ENCODE data around the gene ZMIZ1. TPM values are rescaled to one million over a fixed set of nuclear protein-coding genes. Genes with fewer than 3 reads are reported as not detected.
A peak's percentile ranks its signal among the peaks of the same experiment; 100 is the strongest.

ZMIZ1 gene
- total RNA-seq, 2 donors from 2014 or later, result 30.0 to 34.0 TPM

DNA sequence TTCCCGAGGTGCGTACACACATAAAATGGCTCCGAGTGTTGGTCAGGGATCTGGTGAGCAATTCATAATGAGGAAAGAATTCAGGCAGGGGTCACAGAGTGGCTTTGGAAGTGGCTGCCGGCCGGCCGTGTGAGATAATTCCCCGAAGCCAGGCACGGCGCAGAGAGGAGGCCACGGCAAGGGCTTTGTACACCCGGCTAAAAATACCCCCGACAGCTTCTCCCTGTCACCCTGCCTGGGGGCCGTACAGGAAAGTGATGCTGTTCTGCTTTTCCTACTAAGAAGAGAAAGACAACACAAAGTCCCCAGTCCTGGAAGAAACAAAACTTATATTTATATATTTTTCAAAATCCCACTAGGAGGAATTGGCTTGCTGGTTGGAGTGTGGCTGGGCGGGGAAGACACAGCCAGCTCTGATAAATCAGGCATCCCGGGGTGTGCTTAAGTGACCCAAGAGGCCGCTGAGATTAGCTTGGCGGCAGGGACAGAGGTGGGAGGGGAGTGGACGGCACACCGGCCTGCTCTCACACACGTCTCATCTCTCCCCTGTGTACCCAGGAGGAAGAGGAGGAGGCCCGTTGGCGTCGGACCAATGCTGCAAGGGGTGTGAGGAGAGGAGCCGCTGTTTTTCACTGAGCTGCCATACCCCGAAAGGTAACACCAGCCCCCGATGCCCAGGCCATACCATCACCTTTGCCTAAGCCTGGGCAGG lies 70.5 kb downstream of the ZMIZ1 start:
- no peaks in the 10 kb centered on the region for H3K27me3 Mint-ChIP-seq
- no peaks in the 10 kb centered on the region for H3K9me3 ChIP-seq (ENCODE audit: control insufficient read depth, low read length, poor library complexity, severe bottlenecking)
- H3K27ac Mint-ChIP-seq, result no peak overlapping the region
- no peak overlapping the region for H3K4me3 Mint-ChIP-seq
- peaks cover 12% of the 10 kb centered on the region for H3K36me3 Mint-ChIP-seq (ENCODE audit: low read depth)
- no peak for ATAC-seq
- DNase-seq, result no peak
- peaks cover 42% of the 10 kb centered on the region for H3K4me1 Mint-ChIP-seq

DNA sequence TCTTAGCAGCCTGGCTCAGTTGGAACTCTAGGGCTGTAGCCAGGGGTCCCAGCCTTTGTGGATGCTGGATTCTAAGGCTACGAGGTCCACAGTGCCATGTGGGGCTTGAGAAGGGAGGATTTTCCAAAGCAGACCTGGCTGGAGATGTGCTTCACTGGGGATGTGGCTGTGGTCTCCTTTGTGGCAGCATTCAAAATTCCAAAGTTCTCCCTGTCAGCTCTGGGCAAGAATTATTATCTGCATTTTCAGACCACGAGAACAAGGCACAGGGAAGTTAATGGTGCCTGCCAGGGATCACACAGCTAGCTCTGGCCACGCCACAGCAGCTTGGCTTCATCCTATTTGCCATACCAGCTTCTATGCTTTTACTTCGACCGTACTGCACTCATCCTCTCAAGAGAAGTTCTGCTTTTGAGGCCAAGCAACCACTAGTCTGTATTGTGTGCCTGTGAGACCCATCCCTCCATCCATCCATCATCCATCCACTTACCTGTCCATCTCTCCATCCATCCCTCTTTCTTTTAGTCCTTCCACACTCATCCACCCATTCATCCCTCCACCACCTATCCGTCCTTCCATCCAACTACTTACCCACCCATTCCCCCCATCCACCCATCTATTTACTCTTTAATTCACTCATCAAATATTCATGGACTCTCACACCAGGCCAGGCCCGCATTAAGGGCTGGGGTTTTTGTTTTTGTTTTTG lies 71.5 kb downstream of the ZMIZ1 start:
- Mint-ChIP-seq H3K4me1 (peaks cover 51% of the 10 kb centered on the region), H3K4me3 (no peak overlapping the region), H3K27me3 (no peaks in the 10 kb centered on the region), H3K27ac (no peak overlapping the region), H3K36me3 (ENCODE audit: low read depth) (peaks cover 12% of the 10 kb centered on the region)
- no peaks in the 10 kb centered on the region for H3K9me3 ChIP-seq (ENCODE audit: control insufficient read depth, low read length, poor library complexity, severe bottlenecking)
- DNase-seq (no peak), ATAC-seq (no peak)

DNA sequence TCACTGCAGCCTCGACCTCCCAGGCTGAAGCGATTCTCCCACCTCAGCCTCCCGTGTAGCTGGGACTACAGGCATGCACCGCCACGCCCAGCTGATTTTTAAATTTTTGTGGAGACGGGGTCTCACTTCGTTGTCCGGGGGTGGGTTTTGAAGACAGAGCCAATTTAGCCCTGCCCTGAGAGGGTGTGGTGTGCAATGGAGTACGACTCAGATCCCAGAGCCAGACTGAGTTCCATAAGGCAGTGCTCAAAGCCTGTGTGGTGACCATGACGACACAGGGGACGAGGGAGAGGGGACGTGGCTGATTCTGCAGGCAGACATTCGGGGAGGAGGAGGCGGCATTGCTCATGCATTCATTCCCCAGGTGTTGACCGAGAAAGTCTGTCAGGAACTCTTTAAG lies 72.1 kb downstream of the ZMIZ1 start:
- Mint-ChIP-seq H3K36me3 (ENCODE audit: low read depth) (peaks cover 12% of the 10 kb centered on the region), H3K4me1 (peaks cover 52% of the 10 kb centered on the region), H3K27me3 (no peaks in the 10 kb centered on the region), H3K27ac (no peak overlapping the region), H3K4me3 (no peak overlapping the region)
- ATAC-seq (no peak), DNase-seq (no peak)
- no peaks in the 10 kb centered on the region for H3K9me3 ChIP-seq (ENCODE audit: control insufficient read depth, low read length, poor library complexity, severe bottlenecking)

DNA sequence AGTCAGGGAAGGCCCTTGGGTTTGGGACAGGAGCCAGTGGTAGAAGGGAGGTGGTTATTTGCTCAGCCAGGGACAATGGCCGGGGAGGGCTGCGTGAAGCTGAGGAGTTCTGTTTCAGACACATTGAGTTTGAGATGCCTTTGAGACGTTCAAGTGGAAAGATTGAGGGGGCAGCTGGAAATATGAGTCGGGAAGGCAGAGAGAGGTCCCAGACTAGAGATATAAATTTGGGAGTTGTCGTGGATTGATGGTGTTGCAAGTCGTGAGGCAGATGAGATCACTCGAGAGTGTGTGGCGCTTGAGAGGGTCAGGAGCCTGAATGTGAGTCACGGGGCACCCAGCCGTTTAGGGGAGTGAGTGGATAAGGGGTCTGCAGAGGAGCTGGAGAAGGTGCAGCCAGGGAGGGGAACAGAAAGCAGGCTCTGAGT lies 73.3 kb downstream of the ZMIZ1 start:
- no peak for DNase-seq
- peak overlapping the region; percentile 89 for H3K27ac Mint-ChIP-seq
- ATAC-seq, result no peak
- H3K27me3 Mint-ChIP-seq, result no peaks in the 10 kb centered on the region
- peaks cover 47% of the 10 kb centered on the region for H3K4me1 Mint-ChIP-seq
- H3K9me3 ChIP-seq (ENCODE audit: control insufficient read depth, low read length, poor library complexity, severe bottlenecking), result no peaks in the 10 kb centered on the region
- no peak overlapping the region for H3K4me3 Mint-ChIP-seq
- peaks cover 12% of the 10 kb centered on the region for H3K36me3 Mint-ChIP-seq (ENCODE audit: low read depth)

DNA sequence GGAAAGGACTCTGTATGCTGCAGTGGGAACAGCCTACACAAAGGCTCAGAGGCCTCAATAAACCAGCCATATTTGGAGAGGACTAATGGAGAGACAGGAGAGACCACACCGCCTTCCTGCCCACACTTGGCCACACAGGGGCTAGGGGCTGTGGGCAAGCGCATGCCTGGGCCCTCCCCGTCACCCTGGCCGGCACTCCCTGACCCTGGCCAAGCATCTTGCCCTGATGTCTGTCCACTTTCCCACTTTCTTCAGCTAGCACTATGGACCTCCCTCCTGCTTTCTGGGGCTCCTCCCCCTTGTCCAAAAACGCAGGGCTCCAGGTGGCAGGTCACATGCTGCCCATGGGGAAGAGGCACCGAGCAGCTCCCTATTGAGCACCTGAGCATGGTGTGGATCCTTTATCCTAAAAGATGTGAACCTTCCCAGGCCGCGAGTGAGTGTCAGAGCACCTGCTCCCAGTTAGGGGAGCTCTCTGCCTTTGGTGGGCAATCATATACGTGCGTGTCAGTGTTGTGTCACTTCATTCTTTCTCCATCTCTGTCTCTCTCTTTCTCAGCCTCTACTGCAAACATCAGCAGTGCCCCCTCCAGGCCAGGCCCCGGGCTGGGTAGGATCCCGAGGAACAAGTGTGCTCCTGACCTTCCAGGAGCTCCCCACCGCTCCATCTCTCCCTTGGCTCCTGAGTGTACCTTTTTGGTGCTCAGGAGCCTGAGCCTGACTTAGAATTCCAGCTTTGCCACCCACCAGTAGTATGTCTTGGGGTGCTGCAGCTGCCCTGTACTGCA lies 74.0 kb downstream of the ZMIZ1 start:
- H3K4me1 Mint-ChIP-seq, result peaks cover 45% of the 10 kb centered on the region
- no peaks in the 10 kb centered on the region for H3K9me3 ChIP-seq (ENCODE audit: control insufficient read depth, low read length, poor library complexity, severe bottlenecking)
- peaks cover 12% of the 10 kb centered on the region for H3K36me3 Mint-ChIP-seq (ENCODE audit: low read depth)
- no peaks in the 10 kb centered on the region for H3K27me3 Mint-ChIP-seq
- ATAC-seq (no peak), DNase-seq (no peak)
- H3K4me3 Mint-ChIP-seq, result no peak overlapping the region
- peak overlapping the region; percentile 89 for H3K27ac Mint-ChIP-seq

DNA sequence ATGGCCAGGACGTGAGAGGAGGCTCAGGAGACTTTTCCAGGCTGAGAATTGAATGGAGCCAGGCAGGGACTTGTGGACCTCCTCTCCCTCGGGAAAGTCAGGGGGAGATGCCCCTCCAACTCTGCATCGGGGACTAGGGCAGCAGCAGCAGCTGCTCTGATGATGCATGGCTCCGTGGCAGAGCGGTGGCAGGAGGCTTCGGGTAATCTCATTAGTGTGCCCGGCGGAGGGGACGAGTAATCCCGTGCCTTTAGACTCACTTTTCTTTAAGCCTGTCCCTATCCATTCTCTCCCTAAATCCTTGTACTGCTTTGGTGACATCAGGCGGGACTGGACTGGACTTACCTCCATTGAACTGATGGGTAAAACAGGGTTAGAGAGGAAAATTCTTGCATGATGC lies 75.1 kb downstream of the ZMIZ1 start:
- H3K27me3 Mint-ChIP-seq, result no peaks in the 10 kb centered on the region
- H3K4me3 Mint-ChIP-seq, result no peak overlapping the region
- H3K9me3 ChIP-seq (ENCODE audit: control insufficient read depth, low read length, poor library complexity, severe bottlenecking), result no peaks in the 10 kb centered on the region
- H3K36me3 Mint-ChIP-seq (ENCODE audit: low read depth), result peaks cover 12% of the 10 kb centered on the region
- H3K27ac Mint-ChIP-seq, result peak overlapping the region; percentile 94
- DNase-seq, result no peak
- no peak for ATAC-seq
- peaks cover 40% of the 10 kb centered on the region for H3K4me1 Mint-ChIP-seq

DNA sequence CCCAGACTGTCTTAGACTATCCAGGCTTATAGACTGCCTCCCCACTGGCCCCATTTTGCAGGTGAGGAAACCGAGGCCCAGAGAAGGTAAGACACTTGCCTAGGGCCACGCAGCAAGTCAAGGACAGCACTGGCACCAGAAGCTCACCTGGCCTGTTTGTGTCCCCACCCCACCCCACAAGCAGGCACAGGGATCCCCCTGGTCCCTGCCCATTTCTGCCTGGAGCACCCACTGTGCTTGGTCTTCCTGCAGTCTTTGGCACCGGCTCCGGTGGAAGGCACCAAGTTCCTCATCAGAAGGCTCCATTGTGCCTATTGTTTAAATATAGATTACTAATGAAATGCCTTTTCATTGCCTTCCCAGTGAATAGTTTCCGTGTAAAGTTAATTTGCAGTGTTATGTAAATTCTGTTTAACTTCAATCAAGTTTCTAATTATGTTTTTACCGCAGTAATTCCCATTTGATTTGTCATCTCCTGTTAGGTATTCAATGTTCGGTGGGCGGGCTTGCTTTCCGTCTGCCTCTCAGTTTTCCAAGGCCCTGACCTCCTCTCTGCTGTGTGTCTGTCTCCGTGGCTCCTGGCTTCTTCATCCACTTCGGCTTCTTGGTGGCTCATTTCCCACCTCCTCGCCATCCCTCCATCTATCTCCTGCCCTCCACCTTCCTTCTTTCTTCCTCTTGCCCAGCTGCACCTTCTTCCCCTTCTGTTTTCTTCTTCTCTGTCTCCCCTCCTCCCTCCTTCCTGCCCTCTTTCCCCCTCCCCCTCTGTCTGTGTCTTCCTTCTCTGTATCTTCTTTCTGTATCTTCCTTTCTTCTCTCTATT lies 75.8 kb downstream of the ZMIZ1 start:
- DNase-seq (no peak), ATAC-seq (no peak)
- Mint-ChIP-seq H3K4me1 (peaks cover 43% of the 10 kb centered on the region), H3K36me3 (ENCODE audit: low read depth) (peaks cover 12% of the 10 kb centered on the region), H3K4me3 (peak overlapping the region; percentile 76), H3K27ac (peak overlapping the region; percentile 94), H3K27me3 (no peaks in the 10 kb centered on the region)
- no peaks in the 10 kb centered on the region for H3K9me3 ChIP-seq (ENCODE audit: control insufficient read depth, low read length, poor library complexity, severe bottlenecking)

DNA sequence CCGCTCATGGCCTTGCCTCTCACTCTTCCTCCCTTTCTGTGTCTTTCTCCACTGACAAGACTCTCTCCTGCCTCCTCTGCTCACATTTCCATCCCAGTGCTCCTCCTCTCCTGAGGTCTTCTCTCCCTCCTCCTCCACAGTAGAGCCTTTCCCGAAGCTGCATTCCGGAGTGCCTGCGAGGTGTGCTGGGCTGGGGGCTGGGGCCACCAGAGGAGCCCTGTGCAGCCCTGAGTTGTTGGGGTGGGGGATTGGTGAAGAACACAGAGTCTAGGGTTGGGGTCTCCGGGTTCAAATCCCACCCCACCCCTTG lies 76.4 kb downstream of the ZMIZ1 start:
- ATAC-seq (no peak), DNase-seq (no peak)
- Mint-ChIP-seq H3K27ac (peak overlapping the region; percentile 94), H3K4me1 (peaks cover 45% of the 10 kb centered on the region), H3K36me3 (ENCODE audit: low read depth) (peaks cover 12% of the 10 kb centered on the region), H3K4me3 (peak overlapping the region; percentile 76), H3K27me3 (no peaks in the 10 kb centered on the region)
- no peaks in the 10 kb centered on the region for H3K9me3 ChIP-seq (ENCODE audit: control insufficient read depth, low read length, poor library complexity, severe bottlenecking)

DNA sequence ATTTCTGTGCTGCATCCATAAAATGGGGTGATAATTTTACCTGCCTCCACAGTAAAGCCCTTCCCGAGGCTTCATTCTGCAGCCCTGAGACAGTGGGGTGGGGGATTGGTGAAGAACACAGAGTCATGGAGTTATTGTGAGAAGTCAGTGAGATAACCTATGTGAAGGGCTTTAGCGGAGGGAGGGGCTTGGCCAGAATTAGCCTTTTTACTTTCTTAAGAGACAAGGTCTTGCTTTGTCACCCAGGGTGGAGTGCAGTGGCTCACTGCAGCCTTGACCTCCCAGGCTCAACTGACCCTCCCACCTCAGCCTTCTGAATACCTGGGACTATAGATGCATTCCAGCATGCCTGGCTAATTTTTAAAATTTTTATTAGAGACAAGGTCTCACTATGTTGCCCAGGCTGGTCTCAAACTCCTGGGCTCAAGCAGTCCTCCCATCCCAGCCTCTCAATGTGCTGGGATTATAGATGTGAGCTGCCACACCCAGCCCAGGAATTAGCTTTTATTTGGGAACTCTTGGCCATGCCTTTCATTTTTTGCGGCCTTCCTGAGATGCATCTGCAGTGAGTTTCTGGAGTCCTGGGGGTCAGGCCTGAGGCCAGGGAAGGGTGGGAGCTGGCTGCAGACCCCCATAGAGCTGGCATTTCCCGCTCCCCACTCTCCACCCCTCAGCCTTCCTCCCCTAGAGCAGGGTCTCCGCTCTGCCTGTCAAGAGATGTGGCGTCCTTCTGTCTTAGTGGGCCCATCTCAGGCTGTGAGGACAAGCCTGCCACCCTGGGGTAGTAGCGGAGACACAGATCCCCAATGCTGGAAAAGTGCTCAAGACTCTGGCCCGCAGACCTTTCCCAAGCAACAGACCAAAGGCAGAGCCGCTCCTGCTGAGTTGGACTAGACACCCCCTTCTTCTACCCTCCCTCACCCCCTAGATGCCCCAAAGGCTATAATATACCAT lies 77.0 kb downstream of the ZMIZ1 start:
- no peak for DNase-seq

DNA sequence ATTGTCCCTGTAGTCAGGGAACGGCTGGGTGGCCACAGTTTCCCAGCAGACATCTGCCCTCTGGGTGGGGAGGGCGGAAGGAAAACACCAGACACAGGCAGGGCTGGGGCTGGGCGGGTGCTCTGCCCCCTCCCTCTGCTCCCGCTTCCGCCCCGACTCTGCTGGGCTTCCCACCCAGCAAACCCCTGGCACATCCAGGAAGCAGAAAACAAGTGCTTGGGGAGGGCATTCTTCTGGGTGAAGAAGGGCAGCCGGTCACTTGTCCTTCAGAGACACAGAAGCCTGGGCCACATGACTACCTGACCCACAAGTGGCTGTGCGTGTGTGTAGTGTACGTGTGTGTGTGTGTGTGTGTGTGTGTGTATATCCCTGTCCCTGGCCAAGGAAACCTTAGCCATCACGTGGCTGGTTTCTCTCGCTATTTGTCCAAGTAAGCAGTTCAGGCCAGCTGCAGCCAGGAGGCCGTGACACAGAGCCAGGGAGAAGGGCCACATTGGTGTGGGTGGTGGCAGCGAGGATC lies 77.9 kb downstream of the ZMIZ1 start:
- H3K4me3 Mint-ChIP-seq, result peak overlapping the region; percentile 64
- H3K36me3 Mint-ChIP-seq (ENCODE audit: low read depth), result peaks cover 6% of the 10 kb centered on the region
- peak overlapping the region; percentile 83 for H3K27ac Mint-ChIP-seq
- DNase-seq (no peak), ATAC-seq (no peak)
- no peaks in the 10 kb centered on the region for H3K9me3 ChIP-seq (ENCODE audit: control insufficient read depth, low read length, poor library complexity, severe bottlenecking)
- peaks cover 51% of the 10 kb centered on the region for H3K4me1 Mint-ChIP-seq
- no peaks in the 10 kb centered on the region for H3K27me3 Mint-ChIP-seq

More for the DNA sequence above, 77.0 kb downstream of the ZMIZ1 start:
- no peaks in the 10 kb centered on the region for H3K9me3 ChIP-seq (ENCODE audit: control insufficient read depth, low read length, poor library complexity, severe bottlenecking)
- ATAC-seq, result no peak
- Mint-ChIP-seq H3K4me1 (peaks cover 51% of the 10 kb centered on the region), H3K36me3 (ENCODE audit: low read depth) (peaks cover 7% of the 10 kb centered on the region), H3K27me3 (no peaks in the 10 kb centered on the region), H3K27ac (peak overlapping the region; percentile 94), H3K4me3 (peak overlapping the region; percentile 76)

DNA sequence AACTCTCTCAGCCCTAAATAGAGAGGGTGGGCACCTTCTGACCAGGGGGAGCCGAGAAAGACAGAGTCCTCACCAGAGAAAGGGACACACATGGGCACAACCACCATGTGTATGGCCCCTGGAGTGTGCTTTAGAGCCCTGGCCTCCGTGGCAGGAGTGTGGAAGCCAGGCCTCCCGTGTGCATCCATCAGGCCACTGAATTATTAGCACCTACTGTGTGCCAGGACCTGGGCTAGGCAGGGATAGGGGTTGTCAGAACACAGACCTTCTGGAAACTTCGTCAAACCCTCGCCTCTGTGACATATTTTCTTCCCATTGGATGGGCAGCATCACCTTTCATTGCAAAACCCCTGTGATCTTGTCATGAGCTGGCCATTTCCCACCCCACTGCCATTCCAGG lies 78.5 kb downstream of the ZMIZ1 start:
- Mint-ChIP-seq H3K4me3 (no peak overlapping the region), H3K27ac (peak overlapping the region; percentile 83), H3K4me1 (peaks cover 44% of the 10 kb centered on the region), H3K36me3 (ENCODE audit: low read depth) (no peaks in the 10 kb centered on the region), H3K27me3 (no peaks in the 10 kb centered on the region)
- DNase-seq (no peak), ATAC-seq (no peak)
- no peaks in the 10 kb centered on the region for H3K9me3 ChIP-seq (ENCODE audit: control insufficient read depth, low read length, poor library complexity, severe bottlenecking)

All from T-helper 17 cell (primary cell).